ENCODE results near the gene SIGLEC7.

DNA sequence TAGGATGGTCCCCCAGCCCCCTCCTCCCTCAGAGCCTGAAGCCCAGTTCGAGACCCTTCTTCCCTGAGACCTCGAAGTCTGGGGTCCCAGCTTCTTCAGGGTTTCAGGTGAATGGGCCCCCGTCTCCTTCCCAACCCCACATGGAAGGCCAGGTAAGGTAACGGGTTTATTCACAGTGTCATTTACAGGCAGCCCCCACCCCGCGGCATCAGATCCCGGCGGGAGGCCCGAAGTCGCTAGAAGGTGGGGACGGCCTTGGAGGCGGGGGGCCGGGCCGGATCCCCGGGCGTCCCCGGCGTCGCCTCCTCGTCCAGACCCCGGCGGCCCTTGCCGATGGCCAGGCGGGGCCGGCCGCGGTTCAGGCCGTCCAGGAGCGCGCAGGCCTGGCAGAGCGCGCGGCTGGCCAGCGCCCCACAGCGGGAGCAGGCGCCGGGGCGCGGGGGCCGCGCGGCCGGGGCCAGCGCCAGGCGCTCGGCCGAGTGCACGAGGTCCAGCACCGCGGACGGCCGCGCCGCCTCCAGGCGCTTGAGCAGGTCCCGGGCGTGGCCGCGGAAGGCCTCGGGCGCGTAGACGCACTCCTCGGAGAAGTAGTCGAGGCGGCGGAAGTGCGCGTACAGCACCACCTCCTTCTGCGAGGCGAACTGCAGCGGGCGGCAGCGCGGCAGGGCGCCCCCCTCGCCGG, 43.6 kb upstream of the SIGLEC7 start:
- no peak for TF ChIP-seq POLR2A (IDR thresholded peaks at IDR 0.05)
- no peak for TF ChIP-seq POLR2AphosphoS5 (IDR thresholded peaks at IDR 0.05)
- TF ChIP-seq CTCF (IDR thresholded peaks at IDR 0.05) = peak in 1 of 4 experiments; percentile 27
